NCI-H2196 (cell line): ENCODE measurements around the gene EIF4EBP2.

Source experiments
- DNase-seq: peaks from one replicate; lab custom pipeline; 2025; ENCODE audit not compliant: unreplicated experiment; lab: John Stamatoyannopoulos, UW

The EIF4EBP2 gene

GRCh38 chr10:70378122-70378521 is 25.8 kb upstream of the EIF4EBP2 start:
- DNase-seq: no peak

- no peak for DNase-seq
These were observed 24.3 kb upstream of the EIF4EBP2 start for GRCh38 chr10:70379581-70380176.

- no peak for DNase-seq
These were observed 23.4 kb upstream of the EIF4EBP2 start for GRCh38 chr10:70380350-70381135.

- DNase-seq: no peak
These were observed 22.2 kb upstream of the EIF4EBP2 start for GRCh38 chr10:70381471-70382421.

GRCh38 chr10:70391654-70392053 is 12.3 kb upstream of the EIF4EBP2 start:
- no peak for DNase-seq

- DNase-seq: no peak
These were observed 7.8 kb upstream of the EIF4EBP2 start for GRCh38 chr10:70396140-70396539.

GRCh38 chr10:70399177-70399576 is 4.8 kb upstream of the EIF4EBP2 start:
- no peak for DNase-seq

- no peak for DNase-seq
These were observed 386 bp upstream of the EIF4EBP2 start for GRCh38 chr10:70403483-70404035.

GRCh38 chr10:70404787-70405036 is 767 bp downstream of the EIF4EBP2 start:
- DNase-seq: no peak

GRCh38 chr10:70405037-70405824 is 1.3 kb downstream of the EIF4EBP2 start:
- DNase-seq: peak; percentile 32

GRCh38 chr10:70409772-70410171 is 5.8 kb downstream of the EIF4EBP2 start:
- no peak for DNase-seq

GRCh38 chr10:70410608-70411007 is 6.7 kb downstream of the EIF4EBP2 start:
- no peak for DNase-seq

- DNase-seq: no peak
These were observed 8.4 kb downstream of the EIF4EBP2 start for GRCh38 chr10:70412356-70412755.

- no peak for DNase-seq
These were observed 13.6 kb downstream of the EIF4EBP2 start for GRCh38 chr10:70417568-70417967.

- no peak for DNase-seq
These were observed 14.3 kb downstream of the EIF4EBP2 start for GRCh38 chr10:70418229-70418628.

- no peak for DNase-seq
These were observed 14.8 kb downstream of the EIF4EBP2 start for GRCh38 chr10:70418713-70419112.

GRCh38 chr10:70424320-70424719 is 20.4 kb downstream of the EIF4EBP2 start:
- no peak for DNase-seq

- DNase-seq: no peak
These were observed 21.2 kb downstream of the EIF4EBP2 start for GRCh38 chr10:70425096-70425495.

GRCh38 chr10:70426823-70427222 is 22.9 kb downstream of the EIF4EBP2 start:
- no peak for DNase-seq

GRCh38 chr10:70430493-70431445 is 26.8 kb downstream of the EIF4EBP2 start:
- no peak for DNase-seq
